ENCODE results near the gene MAD1L1. TPM values are rescaled to one million over a fixed set of nuclear protein-coding genes. Genes with fewer than 3 reads are reported as not detected.
A peak's percentile ranks its signal among the peaks of the same experiment; 100 is the strongest.

Gene MAD1L1
- total RNA-seq, 2 experiments from 2014 or later, result 157 to 160 TPM

DNA sequence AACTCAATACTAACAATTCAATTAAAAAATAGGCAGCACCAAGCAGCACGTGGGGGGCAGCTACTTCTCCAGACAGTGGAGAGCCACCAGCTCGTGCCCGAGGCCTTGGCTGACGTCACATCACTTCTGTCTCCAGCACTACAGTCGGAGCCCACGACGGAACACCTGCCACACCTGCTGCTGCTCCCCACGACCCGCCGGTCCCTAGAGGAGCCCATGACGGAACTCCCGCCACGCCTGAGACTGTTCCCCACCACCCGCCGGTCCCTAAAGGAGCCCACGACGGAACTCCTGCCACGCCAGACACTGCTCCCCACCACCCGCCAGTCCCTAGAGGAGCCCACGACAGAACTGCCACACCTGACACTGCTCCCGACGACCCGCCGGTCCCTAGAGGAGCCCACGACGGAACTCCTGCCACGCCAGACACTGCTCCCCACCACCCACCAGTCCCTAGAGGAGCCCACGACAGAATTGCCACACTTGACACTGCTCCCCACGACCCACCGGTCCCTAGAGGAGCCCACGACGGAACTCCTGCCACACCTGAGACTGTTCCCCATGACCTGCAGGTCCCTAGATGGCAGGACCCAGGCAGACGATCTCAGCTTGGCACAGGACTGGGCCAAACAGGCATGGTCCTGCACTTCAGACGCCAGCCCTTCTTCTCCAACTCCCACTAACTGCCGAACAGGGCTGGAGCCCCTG lies 304.7 kb downstream of the MAD1L1 start:
- CTCF ChIA-PET, result no interaction called here

DNA sequence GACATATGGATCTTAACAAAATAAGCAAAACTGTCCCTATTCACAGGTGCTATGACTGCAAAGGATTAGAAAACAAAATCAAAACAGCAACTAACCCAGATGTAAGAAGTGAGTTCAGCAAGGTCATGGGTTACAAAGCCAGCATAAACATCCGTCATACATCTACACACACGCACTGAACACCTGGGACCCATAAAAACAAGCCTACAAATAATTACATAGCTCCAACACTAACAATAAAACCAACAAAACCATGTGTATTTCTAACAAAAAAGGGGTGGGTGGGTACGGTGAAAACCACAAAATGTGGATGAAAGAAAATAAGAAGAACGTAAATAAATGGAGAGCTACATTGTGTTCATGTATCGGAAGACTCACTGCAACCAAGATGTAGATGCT lies 305.8 kb downstream of the MAD1L1 start:
- no peaks in the 10 kb centered on the region for H3K27me3 Mint-ChIP-seq
- peaks cover 62% of the 10 kb centered on the region for H3K36me3 Mint-ChIP-seq (ENCODE audit: low read depth)
- H3K27ac Mint-ChIP-seq, result peak overlapping the region; percentile 89
- Histone ChIP-seq H3K4me1 (ENCODE audit: insufficient read depth, low read length) (peaks cover 71% of the 10 kb centered on the region), H3K27ac (ENCODE audit: low read depth in 1 of 2, low read length in 2 of 2) (peak overlapping the region in 1 of 2 donors; percentile 76), H3K4me3 (ENCODE audit: low read length) (no peak overlapping the region), H3K9me3 (ENCODE audit: control insufficient read depth in 1 of 2, insufficient read depth in 1 of 2, low read length in 2 of 2) (no peaks in the 10 kb centered on the region), H3K27me3 (ENCODE audit: control insufficient read depth in 1 of 2, insufficient read depth in 2 of 2, low read length in 2 of 2) (no peaks in the 10 kb centered on the region), H3K36me3 (ENCODE audit: insufficient read depth, low read length) (peaks cover 22% of the 10 kb centered on the region)
- peaks cover 74% of the 10 kb centered on the region for H3K4me1 Mint-ChIP-seq (ENCODE audit: low read depth)
- DNase-seq (peak in 4 of 14 experiments; percentile 45 to 80 (median 69)), ATAC-seq (ENCODE audit: poor library complexity) (peak; percentile 68)
- CTCF ChIA-PET, result interaction anchor here (1.2 kb wide), 1 partner anchor 34 kb away, joined by 3 read pairs; no protein-coding TSS in a partner anchor
- intact Hi-C loops (cut with DNase I, micrococcal nuclease), result loop anchor here (1.0 to 10.0 kb wide), 6 partner anchors 13 to 262 kb away; no protein-coding TSS in a partner anchor
- H3K9me3 Mint-ChIP-seq, result no peaks in the 10 kb centered on the region
- POLR2A ChIA-PET, result interaction anchor here (0.9 to 5.5 kb wide), 17 partner anchors 9 to 427 kb away, joined by 3 to 206 read pairs (median 4); no protein-coding TSS in a partner anchor
- H3K4me3 Mint-ChIP-seq, result peak overlapping the region; percentile 67
- TF ChIP-seq, protein P1, sequence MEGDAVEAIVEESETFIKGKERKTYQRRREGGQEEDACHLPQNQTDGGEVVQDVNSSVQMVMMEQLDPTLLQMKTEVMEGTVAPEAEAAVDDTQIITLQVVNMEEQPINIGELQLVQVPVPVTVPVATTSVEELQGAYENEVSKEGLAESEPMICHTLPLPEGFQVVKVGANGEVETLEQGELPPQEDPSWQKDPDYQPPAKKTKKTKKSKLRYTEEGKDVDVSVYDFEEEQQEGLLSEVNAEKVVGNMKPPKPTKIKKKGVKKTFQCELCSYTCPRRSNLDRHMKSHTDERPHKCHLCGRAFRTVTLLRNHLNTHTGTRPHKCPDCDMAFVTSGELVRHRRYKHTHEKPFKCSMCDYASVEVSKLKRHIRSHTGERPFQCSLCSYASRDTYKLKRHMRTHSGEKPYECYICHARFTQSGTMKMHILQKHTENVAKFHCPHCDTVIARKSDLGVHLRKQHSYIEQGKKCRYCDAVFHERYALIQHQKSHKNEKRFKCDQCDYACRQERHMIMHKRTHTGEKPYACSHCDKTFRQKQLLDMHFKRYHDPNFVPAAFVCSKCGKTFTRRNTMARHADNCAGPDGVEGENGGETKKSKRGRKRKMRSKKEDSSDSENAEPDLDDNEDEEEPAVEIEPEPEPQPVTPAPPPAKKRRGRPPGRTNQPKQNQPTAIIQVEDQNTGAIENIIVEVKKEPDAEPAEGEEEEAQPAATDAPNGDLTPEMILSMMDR (IDR thresholded peaks at IDR 0.05), result no peak

More for the DNA sequence above, 304.7 kb downstream of the MAD1L1 start:
- no peaks in the 10 kb centered on the region for H3K9me3 Mint-ChIP-seq
- ATAC-seq (ENCODE audit: poor library complexity) (no peak), DNase-seq (peak in 1 of 14 experiments; percentile 39)
- Histone ChIP-seq H3K27ac (ENCODE audit: low read depth in 1 of 2, low read length in 2 of 2) (no peak overlapping the region), H3K9me3 (ENCODE audit: control insufficient read depth in 1 of 2, insufficient read depth in 1 of 2, low read length in 2 of 2) (no peaks in the 10 kb centered on the region), H3K4me1 (ENCODE audit: insufficient read depth, low read length) (peaks cover 62% of the 10 kb centered on the region), H3K4me3 (ENCODE audit: low read length) (no peak overlapping the region), H3K36me3 (ENCODE audit: insufficient read depth, low read length) (peaks cover 28% of the 10 kb centered on the region), H3K27me3 (ENCODE audit: control insufficient read depth in 1 of 2, insufficient read depth in 2 of 2, low read length in 2 of 2) (no peaks in the 10 kb centered on the region)
- peaks cover 63% of the 10 kb centered on the region for H3K36me3 Mint-ChIP-seq (ENCODE audit: low read depth)
- H3K27ac Mint-ChIP-seq, result peak overlapping the region; percentile 89
- no peaks in the 10 kb centered on the region for H3K27me3 Mint-ChIP-seq
- intact Hi-C loops (cut with DNase I, micrococcal nuclease), result loop anchor here (5.0 to 10.0 kb wide), 5 partner anchors 36 to 263 kb away; no protein-coding TSS in a partner anchor
- peaks cover 74% of the 10 kb centered on the region for H3K4me1 Mint-ChIP-seq (ENCODE audit: low read depth)
- POLR2A ChIA-PET, result interaction anchor here (1.0 to 5.5 kb wide), 12 partner anchors 8 to 192 kb away, joined by 3 to 206 read pairs (median 4); no protein-coding TSS in a partner anchor
- peak overlapping the region; percentile 67 for H3K4me3 Mint-ChIP-seq
- TF ChIP-seq, protein P1 (IDR thresholded peaks at IDR 0.05), result no peak

DNA sequence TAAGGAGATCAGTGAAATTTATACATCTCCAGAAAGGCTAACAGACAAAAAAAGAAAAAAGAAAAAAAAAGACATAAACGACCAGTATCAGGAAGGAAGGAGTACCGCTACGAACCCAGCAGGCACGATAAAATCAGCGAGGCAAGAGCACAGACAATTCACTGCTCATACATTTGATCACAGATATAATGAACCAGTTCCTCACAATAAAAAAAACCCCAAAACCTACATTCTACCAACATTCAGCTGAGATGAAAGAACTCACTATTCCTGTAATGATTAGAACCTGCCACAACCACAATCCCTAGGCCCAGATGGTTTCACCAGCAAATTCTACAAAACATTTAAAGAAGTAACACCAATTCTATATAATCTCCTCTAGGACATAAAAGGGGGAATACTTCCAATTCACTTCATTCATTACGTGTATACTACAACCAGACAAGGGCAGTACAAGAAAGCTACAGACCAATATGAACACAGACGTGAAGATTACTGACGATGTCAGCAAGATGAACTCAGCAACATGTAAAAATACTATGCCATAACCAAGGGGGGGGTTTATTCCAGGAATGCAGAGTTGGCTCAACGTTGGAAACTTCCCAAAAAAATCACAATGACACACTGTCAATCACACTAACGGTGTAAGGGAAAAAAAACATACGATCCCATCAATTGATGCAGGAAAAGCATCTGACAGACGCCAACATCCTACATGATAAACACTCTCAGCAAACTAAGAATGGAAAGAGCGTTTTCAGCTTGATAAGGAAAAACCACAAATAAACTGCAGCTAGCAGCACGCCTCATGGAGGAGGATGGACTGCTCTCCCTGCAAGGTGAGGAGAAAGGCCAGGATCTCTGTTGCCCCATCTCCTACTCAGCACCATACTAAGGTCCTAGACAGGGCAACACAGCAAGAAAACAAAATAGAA lies 306.5 kb downstream of the MAD1L1 start:
- peak overlapping the region; percentile 25 to 76 for H3K27ac ChIP-seq (ENCODE audit: low read depth in 1 of 2, low read length in 2 of 2)

More for the DNA sequence above, 306.5 kb downstream of the MAD1L1 start:
- intact Hi-C loops (cut with DNase I, micrococcal nuclease), result loop anchor here (1.0 to 10.0 kb wide), 6 partner anchors 14 to 261 kb away; no protein-coding TSS in a partner anchor
- Mint-ChIP-seq H3K36me3 (ENCODE audit: low read depth) (peaks cover 58% of the 10 kb centered on the region), H3K27ac (peak overlapping the region; percentile 89), H3K9me3 (no peaks in the 10 kb centered on the region), H3K4me1 (ENCODE audit: low read depth) (peaks cover 75% of the 10 kb centered on the region), H3K27me3 (no peaks in the 10 kb centered on the region), H3K4me3 (peak overlapping the region; percentile 67)
- DNase-seq, result peak in 9 of 14 experiments; percentile 29 to 81 (median 63)
- peak; percentile 42 for ATAC-seq (ENCODE audit: poor library complexity)
- peaks cover 16% of the 10 kb centered on the region for H3K36me3 ChIP-seq (ENCODE audit: insufficient read depth, low read length)
- H3K4me1 ChIP-seq (ENCODE audit: insufficient read depth, low read length), result peaks cover 72% of the 10 kb centered on the region
- peak overlapping the region; percentile 19 for H3K4me3 ChIP-seq (ENCODE audit: low read length)
- ChIA-PET POLR2A (interaction anchor here (0.7 to 5.5 kb wide), 13 partner anchors 9 to 428 kb away, joined by 3 to 206 read pairs (median 5); no protein-coding TSS in a partner anchor), CTCF (interaction anchor here (1.2 kb wide), 1 partner anchor 35 kb away, joined by 3 read pairs; no protein-coding TSS in a partner anchor)
- TF ChIP-seq, protein P1 (IDR thresholded peaks at IDR 0.05), result no peak
- no peaks in the 10 kb centered on the region for H3K9me3 ChIP-seq (ENCODE audit: control insufficient read depth in 1 of 2, insufficient read depth in 1 of 2, low read length in 2 of 2)
- H3K27me3 ChIP-seq (ENCODE audit: control insufficient read depth in 1 of 2, insufficient read depth in 2 of 2, low read length in 2 of 2), result no peaks in the 10 kb centered on the region
